SK-N-SH (cell line): ENCODE measurements around the gene ANK2.

Source experiments
- CHD2 ChIP-seq: fragments of 150-350 bp; IDR thresholded peaks from 2 replicates; pipeline ENCODE4 v1.6.1; 2018; ENCODE audit warnings: low read length; ENCODE audit not compliant: partially characterized antibody
- EZH2phosphoT487 ChIP-seq: fragments of 200-600 bp; sonication (generic); IDR thresholded peaks from 2 replicates; pipeline ENCODE4 v1.6.1; 2017; ENCODE audit warnings: low read depth, mixed run types, mild to moderate bottlenecking, antibody characterized with exemption, moderate library complexity, borderline replicate concordance
- JUND ChIP-seq: IDR thresholded peaks from 2 replicates; pipeline ENCODE4 v1.4.0; 2012
- MXI1 ChIP-seq: IDR thresholded peaks from 2 replicates; pipeline ENCODE4 v1.6.1; 2012; ENCODE audit warnings: mild to moderate bottlenecking, low read depth, low read length, improper control_type of control experiment
- RCOR1 ChIP-seq: fragments of 150-350 bp; IDR thresholded peaks from 2 replicates; pipeline ENCODE4 v1.6.1; 2017; ENCODE audit warnings: antibody characterized with exemption, low read length
- RFX5 ChIP-seq: IDR thresholded peaks from 2 replicates; pipeline ENCODE4 v1.6.1; 2012; ENCODE audit warnings: mild to moderate bottlenecking, improper control_type of control experiment, low read length
- SMC3 ChIP-seq: IDR thresholded peaks from 2 replicates; pipeline ENCODE4 v1.6.1; 2012; ENCODE audit warnings: low read depth, low read length, improper control_type of control experiment
- TAF1 ChIP-seq: IDR thresholded peaks from 2 replicates; pipeline ENCODE4 v1.6.1; 2012; ENCODE audit warnings: low read depth, mild to moderate bottlenecking, low read length, moderate library complexity, borderline replicate concordance
- YY1 ChIP-seq: IDR thresholded peaks from 2 replicates; pipeline ENCODE4 v1.4.0; 2012; ENCODE audit warnings: low read depth, mild to moderate bottlenecking
- TF ChIP-seq, protein P1 (sequence below): fragments of 200-600 bp; sonication (generic); IDR thresholded peaks from 2 replicates; pipeline ENCODE4 v1.6.1; 2017; ENCODE audit warnings: antibody characterized with exemption, mild to moderate bottlenecking, moderate library complexity
- TF ChIP-seq, protein P2 (sequence below): IDR thresholded peaks from 2 replicates; pipeline ENCODE4 v1.4.0; 2012; ENCODE audit warnings: low read depth
- TF ChIP-seq, protein P3 (sequence below): IDR thresholded peaks from 2 replicates; pipeline ENCODE4 v1.4.0; 2012; ENCODE audit warnings: low read depth, borderline replicate concordance

DNA sequence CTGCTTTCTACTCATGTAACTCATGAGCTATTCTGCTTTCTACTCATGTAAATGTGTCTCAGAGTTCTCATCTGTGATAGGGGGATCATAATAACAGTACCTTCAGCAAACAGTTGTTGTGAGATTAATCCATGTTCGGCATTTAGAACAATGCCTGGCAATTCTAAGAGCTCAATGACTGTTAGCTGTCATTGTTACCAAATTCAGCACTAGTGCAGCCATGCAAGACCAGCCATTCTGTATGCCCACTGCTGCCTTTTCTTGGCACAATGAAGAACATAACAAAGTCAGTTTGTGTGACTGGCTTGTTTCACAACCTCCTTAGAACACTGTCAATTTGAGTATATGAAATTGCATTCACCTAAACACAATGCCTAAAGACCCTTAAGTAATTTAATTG, 163.2 kb downstream of the ANK2 start:
- TF ChIP-seq, protein P1, sequence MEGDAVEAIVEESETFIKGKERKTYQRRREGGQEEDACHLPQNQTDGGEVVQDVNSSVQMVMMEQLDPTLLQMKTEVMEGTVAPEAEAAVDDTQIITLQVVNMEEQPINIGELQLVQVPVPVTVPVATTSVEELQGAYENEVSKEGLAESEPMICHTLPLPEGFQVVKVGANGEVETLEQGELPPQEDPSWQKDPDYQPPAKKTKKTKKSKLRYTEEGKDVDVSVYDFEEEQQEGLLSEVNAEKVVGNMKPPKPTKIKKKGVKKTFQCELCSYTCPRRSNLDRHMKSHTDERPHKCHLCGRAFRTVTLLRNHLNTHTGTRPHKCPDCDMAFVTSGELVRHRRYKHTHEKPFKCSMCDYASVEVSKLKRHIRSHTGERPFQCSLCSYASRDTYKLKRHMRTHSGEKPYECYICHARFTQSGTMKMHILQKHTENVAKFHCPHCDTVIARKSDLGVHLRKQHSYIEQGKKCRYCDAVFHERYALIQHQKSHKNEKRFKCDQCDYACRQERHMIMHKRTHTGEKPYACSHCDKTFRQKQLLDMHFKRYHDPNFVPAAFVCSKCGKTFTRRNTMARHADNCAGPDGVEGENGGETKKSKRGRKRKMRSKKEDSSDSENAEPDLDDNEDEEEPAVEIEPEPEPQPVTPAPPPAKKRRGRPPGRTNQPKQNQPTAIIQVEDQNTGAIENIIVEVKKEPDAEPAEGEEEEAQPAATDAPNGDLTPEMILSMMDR: no peak
- TF ChIP-seq JUND (no peak), RCOR1 (no peak), YY1 (no peak), MXI1 (no peak), EZH2phosphoT487 (no peak), RFX5 (no peak), SMC3 (no peak), CHD2 (no peak), TAF1 (no peak)
- TF ChIP-seq, protein P2, sequence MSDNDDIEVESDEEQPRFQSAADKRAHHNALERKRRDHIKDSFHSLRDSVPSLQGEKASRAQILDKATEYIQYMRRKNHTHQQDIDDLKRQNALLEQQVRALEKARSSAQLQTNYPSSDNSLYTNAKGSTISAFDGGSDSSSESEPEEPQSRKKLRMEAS: no peak
- TF ChIP-seq, protein P3, sequence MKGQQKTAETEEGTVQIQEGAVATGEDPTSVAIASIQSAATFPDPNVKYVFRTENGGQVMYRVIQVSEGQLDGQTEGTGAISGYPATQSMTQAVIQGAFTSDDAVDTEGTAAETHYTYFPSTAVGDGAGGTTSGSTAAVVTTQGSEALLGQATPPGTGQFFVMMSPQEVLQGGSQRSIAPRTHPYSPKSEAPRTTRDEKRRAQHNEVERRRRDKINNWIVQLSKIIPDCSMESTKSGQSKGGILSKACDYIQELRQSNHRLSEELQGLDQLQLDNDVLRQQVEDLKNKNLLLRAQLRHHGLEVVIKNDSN: no peak
